Measurements from ENCODE around the gene VWF. TPM values are rescaled to one million over a fixed set of nuclear protein-coding genes. Genes with fewer than 3 reads are reported as not detected.

The VWF gene
- total and polyA plus RNA-seq, 2 donors (not counting 1 experiment from before 2014, with no cell fraction given): not detected

DNA sequence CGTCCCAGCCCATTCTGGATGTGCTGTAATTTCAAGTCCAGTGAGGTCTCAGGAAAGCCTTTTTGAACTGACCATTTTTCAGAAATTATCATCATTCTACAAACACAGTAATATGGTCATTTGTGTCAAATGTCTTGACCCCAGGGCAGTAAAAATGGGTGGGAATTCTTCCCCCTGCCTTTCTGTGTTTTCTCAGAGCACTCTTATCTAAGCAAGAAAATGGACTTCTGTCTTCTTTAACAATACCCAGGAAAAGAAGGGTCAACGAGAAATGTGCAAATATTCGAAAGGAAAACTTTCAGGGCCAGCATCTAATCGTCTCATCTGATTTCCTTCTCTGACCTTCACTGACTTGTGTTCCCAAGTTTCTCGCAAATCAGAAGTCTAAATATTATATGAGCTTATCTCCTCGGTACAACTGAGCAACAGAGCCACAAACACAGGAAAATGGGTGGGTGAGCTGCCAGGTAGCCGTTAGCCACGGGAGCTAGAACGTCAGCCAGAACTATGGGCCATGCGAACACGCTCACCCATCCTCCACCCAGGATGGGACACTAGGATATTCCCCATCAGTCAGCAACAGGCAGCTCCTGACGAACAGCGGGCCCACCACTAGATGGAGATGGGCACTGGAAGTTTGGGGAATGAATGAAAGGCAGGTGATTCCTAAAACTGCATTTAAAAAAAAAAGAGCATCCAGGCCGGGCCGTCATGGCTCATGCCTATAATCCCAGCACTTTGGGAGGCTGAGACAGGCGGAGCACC, 57.1 kb downstream of the VWF start:
- TF ChIP-seq, protein P1, sequence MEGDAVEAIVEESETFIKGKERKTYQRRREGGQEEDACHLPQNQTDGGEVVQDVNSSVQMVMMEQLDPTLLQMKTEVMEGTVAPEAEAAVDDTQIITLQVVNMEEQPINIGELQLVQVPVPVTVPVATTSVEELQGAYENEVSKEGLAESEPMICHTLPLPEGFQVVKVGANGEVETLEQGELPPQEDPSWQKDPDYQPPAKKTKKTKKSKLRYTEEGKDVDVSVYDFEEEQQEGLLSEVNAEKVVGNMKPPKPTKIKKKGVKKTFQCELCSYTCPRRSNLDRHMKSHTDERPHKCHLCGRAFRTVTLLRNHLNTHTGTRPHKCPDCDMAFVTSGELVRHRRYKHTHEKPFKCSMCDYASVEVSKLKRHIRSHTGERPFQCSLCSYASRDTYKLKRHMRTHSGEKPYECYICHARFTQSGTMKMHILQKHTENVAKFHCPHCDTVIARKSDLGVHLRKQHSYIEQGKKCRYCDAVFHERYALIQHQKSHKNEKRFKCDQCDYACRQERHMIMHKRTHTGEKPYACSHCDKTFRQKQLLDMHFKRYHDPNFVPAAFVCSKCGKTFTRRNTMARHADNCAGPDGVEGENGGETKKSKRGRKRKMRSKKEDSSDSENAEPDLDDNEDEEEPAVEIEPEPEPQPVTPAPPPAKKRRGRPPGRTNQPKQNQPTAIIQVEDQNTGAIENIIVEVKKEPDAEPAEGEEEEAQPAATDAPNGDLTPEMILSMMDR (IDR thresholded peaks at IDR 0.05): no peak
- TF ChIP-seq EZH2 (IDR thresholded peaks at IDR 0.05; ENCODE audit: borderline replicate concordance, insufficient read depth, low read depth, low read length, poor library complexity, severe bottlenecking): no peak
- no peak overlapping the region for H3K4me3 ChIP-seq (ENCODE audit: control extremely low read depth in 1 of 5, extremely low read depth in 1 of 5, insufficient read depth in 1 of 5, low read depth in 2 of 5, low read length in 4 of 5)
- no peak overlapping the region for H2AFZ ChIP-seq (ENCODE audit: insufficient read depth, low read depth, low read length, poor library complexity, severe bottlenecking)
- H3K4me2 ChIP-seq (replicated peaks; ENCODE audit: low read depth, low read length, poor library complexity, severe bottlenecking): no peak overlapping the region
- peaks cover 42% of the 10 kb centered on the region for H3K27me3 Mint-ChIP-seq
- no peaks in the 10 kb centered on the region for H3K36me3 ChIP-seq (replicated peaks in 1 of 2; ENCODE audit: control extremely low read depth in 1 of 2, control insufficient read depth in 1 of 2, extremely low read depth in 1 of 2, insufficient read depth in 2 of 2, low read length in 1 of 2)
- ChIA-PET CTCF (interaction anchor here (1.0 kb wide), 1 partner anchor 217 kb away, joined by 4 read pairs; no protein-coding TSS in a partner anchor), POLR2A (no interaction called here)
- H3K9ac ChIP-seq (ENCODE audit: low read length): no peak overlapping the region
- H3K9me3 Mint-ChIP-seq (ENCODE audit: insufficient read depth): no peaks in the 10 kb centered on the region
- WGBS (ENCODE audit: insufficient coverage): 87% methylated on average over 8 of the region's 16 CpGs
- H3K4me1 Mint-ChIP-seq: no peaks in the 10 kb centered on the region
- no peak for DNase-seq
- H3K9me3 ChIP-seq (ENCODE audit: control extremely low read depth in 1 of 3, control insufficient read depth in 2 of 3, insufficient read depth in 1 of 3, low read length in 2 of 3): peaks cover 0 to 5% (median 0%) of the 10 kb centered on the region in 3 donors
- intact Hi-C loops (cut with micrococcal nuclease): loop anchor here (10.0 kb wide), 1 partner anchor 127 kb away; no protein-coding TSS in a partner anchor
- no peaks in the 10 kb centered on the region for H3K4me1 ChIP-seq (ENCODE audit: control insufficient read depth in 2 of 2, insufficient read depth in 2 of 2, low read length in 2 of 2)
- no peak overlapping the region for H3K27ac ChIP-seq (ENCODE audit: low read length in 2 of 2)
- no peak overlapping the region for H3K4me3 Mint-ChIP-seq
- ATAC-seq (ENCODE audit: low read depth): no peak
- no peaks in the 10 kb centered on the region for H3K79me2 ChIP-seq (ENCODE audit: control insufficient read depth, insufficient read depth, low read length)
- no peaks in the 10 kb centered on the region for H4K20me1 ChIP-seq (ENCODE audit: control insufficient read depth, insufficient read depth, low read length, poor library complexity, severe bottlenecking)
- H3K27me3 ChIP-seq (replicated peaks in 1 of 4; ENCODE audit: control extremely low read depth in 1 of 4, control insufficient read depth in 3 of 4, insufficient read depth in 4 of 4, low read length in 3 of 4): peaks cover 0 to 8% (median 1%) of the 10 kb centered on the region in 4 experiments
- no peak overlapping the region for H3K27ac Mint-ChIP-seq

DNA sequence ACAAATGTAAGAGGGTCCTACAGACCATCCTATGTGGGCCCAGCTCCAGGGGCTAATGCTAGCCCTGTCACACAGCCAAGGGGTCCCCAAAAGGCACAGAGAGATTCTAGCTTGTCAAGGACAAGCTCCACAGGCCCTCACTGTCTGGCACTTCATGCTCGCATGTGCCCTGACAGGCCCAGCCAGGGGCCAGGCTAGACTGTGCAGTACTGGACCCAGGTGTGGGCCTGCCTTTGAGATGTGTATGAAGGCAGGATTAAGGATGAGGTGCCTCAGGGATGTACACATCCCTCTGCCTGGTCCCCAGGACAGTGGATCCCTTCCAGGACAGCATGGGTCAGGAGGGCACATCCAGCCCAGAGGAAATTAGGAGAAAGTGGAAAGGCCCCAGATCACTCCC, 57.8 kb downstream of the VWF start:
- Mint-ChIP-seq H3K4me1 (no peaks in the 10 kb centered on the region), H3K4me3 (no peak overlapping the region), H3K9me3 (ENCODE audit: insufficient read depth) (no peaks in the 10 kb centered on the region), H3K27ac (no peak overlapping the region), H3K27me3 (peaks cover 38% of the 10 kb centered on the region)
- Histone ChIP-seq H3K9ac (ENCODE audit: low read length) (no peak overlapping the region), H3K27ac (ENCODE audit: low read length in 2 of 2) (no peak overlapping the region), H3K36me3 (replicated peaks in 1 of 2; ENCODE audit: control extremely low read depth in 1 of 2, control insufficient read depth in 1 of 2, extremely low read depth in 1 of 2, insufficient read depth in 2 of 2, low read length in 1 of 2) (no peaks in the 10 kb centered on the region), H3K4me2 (replicated peaks; ENCODE audit: low read depth, low read length, poor library complexity, severe bottlenecking) (no peak overlapping the region), H3K4me3 (ENCODE audit: control extremely low read depth in 1 of 5, extremely low read depth in 1 of 5, insufficient read depth in 1 of 5, low read depth in 2 of 5, low read length in 4 of 5) (no peak overlapping the region), H3K27me3 (replicated peaks in 1 of 4; ENCODE audit: control extremely low read depth in 1 of 4, control insufficient read depth in 3 of 4, insufficient read depth in 4 of 4, low read length in 3 of 4) (peaks cover 0 to 10% (median 1%) of the 10 kb centered on the region in 4 experiments), H3K79me2 (ENCODE audit: control insufficient read depth, insufficient read depth, low read length) (no peaks in the 10 kb centered on the region), H4K20me1 (ENCODE audit: control insufficient read depth, insufficient read depth, low read length, poor library complexity, severe bottlenecking) (no peaks in the 10 kb centered on the region), H3K4me1 (ENCODE audit: control insufficient read depth in 2 of 2, insufficient read depth in 2 of 2, low read length in 2 of 2) (no peaks in the 10 kb centered on the region), H3K9me3 (ENCODE audit: control extremely low read depth in 1 of 3, control insufficient read depth in 2 of 3, insufficient read depth in 1 of 3, low read length in 2 of 3) (peaks cover 0 to 5% (median 0%) of the 10 kb centered on the region in 3 donors), H2AFZ (ENCODE audit: insufficient read depth, low read depth, low read length, poor library complexity, severe bottlenecking) (no peak overlapping the region)
- ChIA-PET POLR2A (no interaction called here), CTCF (interaction anchor here (1.0 to 1.2 kb wide), 2 partner anchors 217 to 221 kb away, joined by 3 to 4 read pairs; no protein-coding TSS in a partner anchor)
- ATAC-seq (ENCODE audit: low read depth) (no peak), DNase-seq (no peak)
- 91% methylated on average over 1 of the region's 1 CpG for whole genome bisulfite sequencing (ENCODE audit: insufficient coverage)
- intact Hi-C loops (cut with micrococcal nuclease): loop anchor here (10.0 kb wide), 1 partner anchor 128 kb away; no protein-coding TSS in a partner anchor
- TF ChIP-seq, protein P1 (IDR thresholded peaks at IDR 0.05): no peak
- no peak for TF ChIP-seq EZH2 (IDR thresholded peaks at IDR 0.05; ENCODE audit: borderline replicate concordance, insufficient read depth, low read depth, low read length, poor library complexity, severe bottlenecking)
